Measurements from ENCODE around the gene MDGA2.
"Not testable (repeated sequence)": the region's sequence is repeated elsewhere in the genome, so short reads cannot be mapped to it uniquely, and the experiment has no call there.

MDGA2 gene

DNA sequence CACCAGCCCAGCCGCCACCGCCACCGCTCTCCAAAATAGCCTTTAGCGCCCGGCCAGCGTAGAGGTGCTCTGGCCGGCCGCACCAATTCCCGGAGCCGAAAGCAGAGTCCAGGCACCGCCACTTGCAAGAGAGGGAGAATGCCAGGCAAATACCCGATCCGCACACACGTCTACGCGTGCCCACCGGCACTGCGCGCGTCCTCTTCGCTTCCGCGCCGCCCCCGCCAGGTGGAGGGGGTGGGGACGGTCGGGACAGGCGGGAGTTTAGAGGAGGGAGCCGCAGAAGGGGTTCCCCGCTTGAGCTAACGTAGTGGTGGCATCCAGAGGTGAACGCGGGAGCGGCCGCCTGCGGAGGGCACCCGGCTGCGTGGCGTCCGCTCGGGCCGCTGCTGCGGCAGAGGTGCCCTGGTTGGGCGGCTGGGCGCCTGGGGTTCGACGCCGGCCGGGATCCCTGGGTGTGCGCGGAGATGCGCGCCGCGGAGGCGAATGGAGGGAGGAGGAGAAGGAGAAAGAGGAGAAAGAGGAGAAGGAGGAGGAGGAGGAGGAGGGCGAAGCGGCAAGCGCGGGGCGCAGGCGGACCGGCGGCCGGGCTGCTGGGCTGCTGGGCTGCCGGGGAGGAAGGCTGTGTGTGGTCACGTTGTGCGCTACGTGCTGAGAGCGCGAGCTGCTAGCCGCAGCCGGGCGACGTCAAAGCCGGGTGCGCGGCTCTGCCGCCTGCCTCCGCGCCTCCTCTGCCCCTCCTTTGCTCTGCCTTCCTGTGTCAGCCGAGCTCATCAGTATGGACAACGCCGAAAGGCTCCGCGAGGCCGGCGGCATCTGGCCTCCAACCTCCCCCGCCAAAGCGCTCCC, at the start of gene MDGA2:
TSS of gene MDGA2 (minus strand) at position 140 of the 849 bp plus-strand sequence.
- no peak for DNase-seq (ENCODE audit: low spot score)

DNA sequence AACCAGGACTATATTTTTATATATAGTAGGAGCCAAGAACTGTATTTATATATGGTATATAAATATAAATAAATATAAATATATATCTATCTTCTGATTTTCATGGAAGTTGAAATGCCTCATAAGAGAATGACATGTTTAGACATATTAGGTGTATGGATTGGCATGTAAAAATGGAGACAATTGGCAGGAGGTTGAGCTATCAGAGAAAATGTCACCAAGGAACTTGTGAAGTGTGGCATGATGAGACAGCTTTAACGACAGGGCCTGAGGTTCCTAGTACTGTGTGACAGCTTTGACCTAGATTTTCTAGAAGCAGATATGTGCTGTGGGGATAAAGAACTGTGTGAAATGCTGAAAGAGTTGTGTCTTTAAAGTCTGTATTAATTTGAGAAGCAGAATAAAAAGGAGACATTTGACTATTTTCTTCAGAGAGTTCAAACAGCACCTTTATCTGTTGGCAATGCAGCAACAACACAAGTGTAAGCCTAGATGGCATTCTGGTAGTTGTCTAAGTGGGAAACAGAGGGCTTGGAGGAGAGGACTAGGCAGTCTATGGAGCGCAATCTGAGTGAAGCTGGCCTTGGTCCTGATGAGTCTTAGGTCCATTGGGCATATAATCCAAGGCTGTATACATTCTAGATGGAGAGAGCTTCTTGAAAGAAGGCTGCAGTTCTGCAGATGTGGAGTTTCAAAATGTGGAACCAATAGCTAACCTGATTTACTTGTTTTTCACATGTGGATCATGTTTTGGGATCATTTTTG, 47.7 kb upstream of the MDGA2 start:
- DNase-seq (ENCODE audit: low spot score), result no peak

GRCh38 chr14:47720281-47720680, 44.9 kb upstream of the MDGA2 start:
- no peak for DNase-seq (ENCODE audit: low spot score)

GRCh38 chr14:47715330-47715729, 39.9 kb upstream of the MDGA2 start:
- peak; percentile 80 for DNase-seq (ENCODE audit: low spot score)

GRCh38 chr14:47710581-47710980, 35.2 kb upstream of the MDGA2 start:
- no peak for DNase-seq (ENCODE audit: low spot score)

- DNase-seq (ENCODE audit: low spot score), result no peak
Measured at GRCh38 chr14:47705683-47706082, 30.3 kb upstream of the MDGA2 start.

- no peak for DNase-seq (ENCODE audit: low spot score)
Measured at GRCh38 chr14:47691829-47692228, 16.4 kb upstream of the MDGA2 start.

DNA sequence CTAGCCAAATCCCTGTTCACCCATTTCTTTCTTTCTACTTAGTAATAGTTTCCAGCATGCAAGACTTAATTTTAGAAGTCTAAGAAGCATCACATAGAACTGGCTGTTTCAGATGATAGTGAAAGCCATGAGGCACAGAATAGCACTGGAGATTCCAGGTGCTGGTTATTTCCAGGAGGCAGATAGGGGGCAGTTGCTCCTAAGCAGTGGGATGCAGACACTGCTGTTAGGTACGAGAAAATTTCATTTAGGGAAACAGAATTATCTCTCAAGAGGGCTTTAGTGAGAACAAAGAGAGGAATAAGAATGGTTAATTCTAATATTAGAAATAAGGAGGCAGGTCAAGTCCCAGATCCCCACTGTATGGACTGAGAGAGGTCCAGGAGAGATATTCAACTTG, 3.6 kb upstream of the MDGA2 start:
- DNase-seq (ENCODE audit: low spot score), result no peak

- DNase-seq (ENCODE audit: low spot score), result no peak
Measured at GRCh38 chr14:47678157-47678556, 2.8 kb upstream of the MDGA2 start.

GRCh38 chr14:47676315-47676617, 861 bp upstream of the MDGA2 start:
- no peak for DNase-seq (ENCODE audit: low spot score)

DNA sequence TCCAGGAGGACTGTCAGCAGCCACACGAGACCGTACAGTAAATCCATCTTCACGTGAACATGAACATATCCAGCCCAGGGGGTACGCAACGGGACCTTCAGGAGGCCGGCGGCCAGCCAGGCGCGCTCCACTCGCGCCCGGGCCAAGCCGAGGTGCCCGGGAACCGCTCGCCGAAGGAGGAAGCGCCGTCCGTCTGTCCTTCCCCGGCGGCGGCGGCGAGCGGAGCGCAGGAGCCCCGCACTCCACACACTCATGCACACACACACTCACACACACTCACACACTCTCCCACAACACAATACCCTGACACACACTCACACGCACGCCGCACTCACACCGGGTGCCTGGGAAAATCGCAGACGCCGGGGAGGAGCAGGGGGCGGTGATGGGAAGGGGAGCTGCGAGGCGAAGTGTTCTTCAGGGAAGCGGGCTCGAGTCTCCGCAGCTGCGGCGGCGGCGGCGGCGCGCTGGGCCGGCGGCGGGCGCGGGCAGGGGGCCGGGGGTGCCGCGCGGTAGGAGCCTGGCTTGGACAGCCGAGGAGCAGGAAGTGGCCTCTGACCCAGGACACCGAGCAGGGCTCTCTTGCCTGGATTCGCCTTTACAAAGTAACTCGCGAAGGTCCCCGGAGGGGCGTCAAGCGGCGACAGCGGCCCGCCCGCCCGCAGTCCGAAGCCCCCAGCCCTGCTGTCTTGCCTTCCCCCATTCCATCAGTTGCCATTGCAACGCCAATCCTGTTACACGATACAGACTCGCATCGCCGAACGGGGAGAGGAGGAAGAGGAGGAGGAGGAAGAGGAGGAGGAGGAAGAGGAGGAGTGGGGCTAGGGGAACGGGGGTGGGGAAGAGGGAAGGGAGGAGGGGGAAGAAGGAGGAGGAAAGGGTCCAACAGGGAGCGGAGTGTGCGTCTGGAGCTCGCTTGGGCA, 601 bp downstream of the MDGA2 start:
- no peak for DNase-seq (ENCODE audit: low spot score)

- no peak for DNase-seq (ENCODE audit: low spot score)
Measured at GRCh38 chr14:47674148-47674542, 1.3 kb downstream of the MDGA2 start.

GRCh38 chr14:47665337-47666134, 9.9 kb downstream of the MDGA2 start:
- no peak for DNase-seq (ENCODE audit: low spot score)

DNA sequence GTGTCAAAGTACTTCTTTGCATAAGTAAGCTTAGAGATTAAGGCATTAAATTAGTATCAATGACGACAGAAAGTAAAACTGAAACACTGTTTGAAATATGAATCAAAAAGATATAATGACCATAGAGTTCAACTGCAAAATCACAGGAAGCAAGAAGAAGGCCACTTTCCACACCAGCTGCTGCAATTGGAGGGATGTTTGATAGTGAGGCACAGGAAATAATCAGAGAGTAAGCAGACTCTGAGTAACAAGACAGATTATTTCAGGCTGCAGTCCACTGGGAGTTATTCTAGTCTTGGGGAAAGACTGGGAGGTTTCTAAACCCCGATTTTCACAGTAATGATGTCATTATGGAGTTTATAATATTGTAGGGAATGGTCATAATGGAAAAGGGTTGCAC, 12.9 kb downstream of the MDGA2 start:
- DNase-seq (ENCODE audit: low spot score), result no peak

DNA sequence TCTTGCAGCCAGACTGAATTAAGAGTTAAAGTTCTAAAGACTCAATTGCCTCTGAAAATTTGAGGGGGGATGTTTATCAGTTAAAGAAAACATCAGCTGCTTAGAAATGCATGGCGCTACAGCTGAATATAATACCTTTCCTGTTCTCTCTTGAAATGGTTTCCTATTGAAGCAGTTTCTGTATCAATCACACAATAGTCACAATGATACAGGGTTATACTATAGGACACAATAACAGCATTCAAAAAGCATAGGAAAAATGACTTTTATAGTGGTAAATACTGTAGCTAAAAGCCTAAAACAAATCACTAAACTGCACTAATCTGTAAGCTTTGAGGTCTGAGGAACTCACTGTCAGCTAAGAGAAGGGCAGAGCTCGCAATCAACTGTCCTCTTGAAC, 15.2 kb downstream of the MDGA2 start:
- no peak for DNase-seq (ENCODE audit: low spot score)

GRCh38 chr14:47658041-47658440, 17.4 kb downstream of the MDGA2 start:
- no peak for DNase-seq (ENCODE audit: low spot score)

DNA sequence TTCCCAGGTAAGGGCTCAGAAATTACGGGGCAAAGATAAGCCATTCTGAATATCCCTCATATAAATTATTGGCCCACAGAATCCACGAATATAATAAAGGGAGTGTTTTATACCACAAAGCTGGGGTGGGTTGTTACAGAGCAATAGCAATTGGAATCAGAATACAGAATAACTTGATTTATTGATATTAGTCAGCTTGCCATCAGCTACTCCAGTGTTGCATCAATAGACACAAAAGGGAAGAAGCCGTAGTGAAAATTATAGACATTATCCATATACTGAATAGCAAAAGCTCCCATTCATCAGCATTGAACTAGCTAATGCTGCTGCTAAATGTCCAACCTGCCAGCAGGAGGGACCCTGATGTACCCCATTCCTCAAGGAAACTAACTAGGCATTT, 18.3 kb downstream of the MDGA2 start:
- DNase-seq (ENCODE audit: low spot score), result no peak

DNA sequence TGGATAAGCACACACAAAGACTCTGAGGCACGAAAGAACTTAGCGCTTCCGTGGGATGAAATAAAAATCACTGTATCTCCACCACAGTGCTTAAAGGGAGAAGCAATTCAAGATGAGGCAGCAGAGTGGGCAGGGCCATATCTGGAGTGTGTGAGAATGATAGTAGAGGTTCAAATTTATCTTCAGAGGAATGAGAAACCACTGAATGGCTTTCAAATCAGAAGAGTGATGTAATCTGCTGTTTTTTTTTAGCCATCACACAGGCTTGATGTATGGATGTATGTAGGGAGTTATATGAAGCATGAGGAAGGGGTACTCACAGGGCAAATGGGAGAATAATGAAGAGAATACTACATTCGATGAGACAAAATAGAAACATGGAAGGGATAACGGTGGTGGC, 24.1 kb downstream of the MDGA2 start:
- no peak for DNase-seq (ENCODE audit: low spot score)

DNA sequence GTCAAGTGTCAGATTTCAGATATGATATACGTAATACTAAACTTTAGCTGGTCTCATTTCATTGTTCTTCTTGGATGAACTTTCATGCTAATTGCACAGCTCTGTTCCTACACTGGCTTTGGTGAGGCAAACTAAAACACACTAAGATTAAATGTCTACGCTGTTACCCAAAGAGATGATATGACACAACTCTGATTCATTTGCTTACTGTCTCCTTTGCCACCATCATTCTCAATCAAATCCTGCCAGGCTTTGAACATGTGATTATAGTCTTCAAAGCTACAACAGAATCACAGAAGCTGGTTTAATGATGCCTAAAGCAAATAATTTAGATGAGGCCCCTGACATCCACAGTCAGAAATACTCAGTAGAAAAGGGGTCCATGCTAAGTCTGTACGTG, 37.7 kb downstream of the MDGA2 start:
- no peak for DNase-seq (ENCODE audit: low spot score)

GRCh38 chr14:47626151-47627035, 49.0 kb downstream of the MDGA2 start:
- DNase-seq (ENCODE audit: low spot score), result no peak

- not testable (repeated sequence) for DNase-seq (ENCODE audit: low spot score)
Measured at GRCh38 chr14:47624126-47624525, 51.3 kb downstream of the MDGA2 start.
